Stimulated activated CD4-positive, alpha-beta T cell treated with anti-CD3 and anti-CD28 coated beads, TNF-alpha, amount 100 ng/mL, for 4 hours (primary cell): ENCODE results near the gene YEATS4.

Source experiments
- DNase-seq, 3 experiments: peaks; one replicate each; pipeline ENCODE4 v3.0.0-alpha.2; 2020; ENCODE audit warnings: low read depth in 3 of 3

Gene YEATS4

GRCh38 chr12:69392179-69392928 is 32.8 kb downstream of the YEATS4 start:
- DNase-seq: no peak

- DNase-seq: no peak
These were observed 36.5 kb downstream of the YEATS4 start for GRCh38 chr12:69396041-69396440.

- no peak for DNase-seq
These were observed 37.4 kb downstream of the YEATS4 start for GRCh38 chr12:69396963-69397362.

- DNase-seq: no peak
These were observed 38.4 kb downstream of the YEATS4 start for GRCh38 chr12:69397978-69398377.

- DNase-seq: no peak
These were observed 42.4 kb downstream of the YEATS4 start for GRCh38 chr12:69401940-69402339.

- DNase-seq: no peak
These were observed 45.5 kb downstream of the YEATS4 start for GRCh38 chr12:69404851-69405565.

- no peak for DNase-seq
These were observed 46.0 kb downstream of the YEATS4 start for GRCh38 chr12:69405566-69405865.

- no peak for DNase-seq
These were observed 46.7 kb downstream of the YEATS4 start for GRCh38 chr12:69406217-69406616.

- DNase-seq: no peak
These were observed 51.0 kb downstream of the YEATS4 start for GRCh38 chr12:69410571-69410970.

- no peak for DNase-seq
These were observed 53.1 kb downstream of the YEATS4 start for GRCh38 chr12:69412655-69413054.

- no peak for DNase-seq
These were observed 56.1 kb downstream of the YEATS4 start for GRCh38 chr12:69415471-69416275.

- DNase-seq: no peak
These were observed 57.7 kb downstream of the YEATS4 start for GRCh38 chr12:69417231-69417630.

- DNase-seq: no peak
These were observed 58.2 kb downstream of the YEATS4 start for GRCh38 chr12:69417741-69418167.

- DNase-seq: no peak
These were observed 60.2 kb downstream of the YEATS4 start for GRCh38 chr12:69419701-69420100.

- no peak for DNase-seq
These were observed 62.0 kb downstream of the YEATS4 start for GRCh38 chr12:69421548-69421947.

- DNase-seq: no peak
These were observed 63.7 kb downstream of the YEATS4 start for GRCh38 chr12:69423037-69423905.

- no peak for DNase-seq
These were observed 65.9 kb downstream of the YEATS4 start for GRCh38 chr12:69425417-69425816.

- no peak for DNase-seq
These were observed 69.0 kb downstream of the YEATS4 start for GRCh38 chr12:69428351-69429073.

- no peak for DNase-seq
These were observed 71.5 kb downstream of the YEATS4 start for GRCh38 chr12:69430942-69431590.

- DNase-seq: no peak
These were observed 72.2 kb downstream of the YEATS4 start for GRCh38 chr12:69431591-69432222.
